Kidney capillary endothelial cell (primary cell): Measurements from ENCODE around the gene RREB1.

Experiments used
- DNase-seq: peaks from one replicate; pipeline ENCODE4 v3.0.0-alpha.2; 2018; ENCODE audit warnings: low spot score

The RREB1 gene

GRCh38 chr6:7195339-7196018 lies 87.7 kb downstream of the RREB1 start:
- DNase-seq: no peak

- no peak for DNase-seq
Measured at GRCh38 chr6:7196019-7196402, 88.2 kb downstream of the RREB1 start.

- DNase-seq: no peak
Measured at GRCh38 chr6:7196685-7197283, 89.0 kb downstream of the RREB1 start.

GRCh38 chr6:7197747-7198146 lies 90.0 kb downstream of the RREB1 start:
- no peak for DNase-seq

- no peak for DNase-seq
Measured at GRCh38 chr6:7198833-7199800, 91.4 kb downstream of the RREB1 start.

- no peak for DNase-seq
Measured at GRCh38 chr6:7200598-7201443, 93.1 kb downstream of the RREB1 start.

GRCh38 chr6:7201444-7201731 lies 93.6 kb downstream of the RREB1 start:
- DNase-seq: no peak

GRCh38 chr6:7201732-7202541 lies 94.2 kb downstream of the RREB1 start:
- no peak for DNase-seq

GRCh38 chr6:7202950-7203349 lies 95.2 kb downstream of the RREB1 start:
- DNase-seq: no peak

- DNase-seq: no peak
Measured at GRCh38 chr6:7203939-7204338, 96.2 kb downstream of the RREB1 start.

GRCh38 chr6:7204726-7205125 lies 97.0 kb downstream of the RREB1 start:
- no peak for DNase-seq

- DNase-seq: no peak
Measured at GRCh38 chr6:7207720-7208119, 100.0 kb downstream of the RREB1 start.

- no peak for DNase-seq
Measured at GRCh38 chr6:7213416-7213815, 105.7 kb downstream of the RREB1 start.

- no peak for DNase-seq
Measured at GRCh38 chr6:7214468-7214867, 106.7 kb downstream of the RREB1 start.

GRCh38 chr6:7215131-7215530 lies 107.4 kb downstream of the RREB1 start:
- DNase-seq: no peak

- no peak for DNase-seq
Measured at GRCh38 chr6:7215798-7216231, 108.1 kb downstream of the RREB1 start.

GRCh38 chr6:7216941-7217621 lies 109.3 kb downstream of the RREB1 start:
- DNase-seq: peak; percentile 10

GRCh38 chr6:7218406-7218988 lies 110.7 kb downstream of the RREB1 start:
- no peak for DNase-seq

- no peak for DNase-seq
Measured at GRCh38 chr6:7219310-7219709, 111.5 kb downstream of the RREB1 start.

- DNase-seq: no peak
Measured at GRCh38 chr6:7222197-7222596, 114.4 kb downstream of the RREB1 start.
